GM13977 (cell line): ENCODE results near the gene GDA.

Experiments
- DNase-seq: peaks from one replicate; pipeline ENCODE4 v3.0.0; 2012; ENCODE audit warnings: low spot score
- in situ Hi-C: fragments of 300-500 bp; cut with MboI; formaldehyde crosslinking; loops from one replicate; pipeline ENCODE4 v1.12.0; 2022; ENCODE audit warnings: low sequenced_read_pairs, low pct_unique_long_range_greater_than_20kb, mixed read lengths, inconsistent platforms; ENCODE audit not compliant: unreplicated experiment
- TF ChIP-seq, protein P1 (sequence below): IDR thresholded peaks from 2 replicates; pipeline ENCODE4 v1.5.1; 2012; ENCODE audit warnings: mild to moderate bottlenecking, control low read depth; ENCODE audit not compliant: insufficient read depth; ENCODE audit errors: extremely low read depth, missing control alignments

GDA gene

DNA sequence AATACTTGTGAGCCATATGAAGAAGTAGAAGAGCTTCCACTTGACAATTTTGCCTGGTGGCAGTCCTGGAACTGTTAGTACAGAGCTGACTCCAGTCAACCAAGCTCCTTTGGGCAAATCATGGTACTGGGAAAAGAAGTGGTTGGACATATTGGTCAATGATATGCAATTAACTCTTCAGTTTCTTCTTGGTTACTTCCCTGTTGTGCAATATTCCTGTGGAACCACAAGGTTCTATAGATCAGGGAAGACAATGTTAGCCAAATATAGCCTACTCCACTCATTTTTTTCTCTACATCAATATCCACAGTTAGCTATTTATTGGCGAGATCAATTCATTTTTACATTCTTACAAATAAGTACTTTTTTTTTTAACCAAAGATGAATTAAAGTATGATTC, 14.4 kb upstream of the GDA start:
- in situ Hi-C loops, result no loop called here
- TF ChIP-seq, protein P1, sequence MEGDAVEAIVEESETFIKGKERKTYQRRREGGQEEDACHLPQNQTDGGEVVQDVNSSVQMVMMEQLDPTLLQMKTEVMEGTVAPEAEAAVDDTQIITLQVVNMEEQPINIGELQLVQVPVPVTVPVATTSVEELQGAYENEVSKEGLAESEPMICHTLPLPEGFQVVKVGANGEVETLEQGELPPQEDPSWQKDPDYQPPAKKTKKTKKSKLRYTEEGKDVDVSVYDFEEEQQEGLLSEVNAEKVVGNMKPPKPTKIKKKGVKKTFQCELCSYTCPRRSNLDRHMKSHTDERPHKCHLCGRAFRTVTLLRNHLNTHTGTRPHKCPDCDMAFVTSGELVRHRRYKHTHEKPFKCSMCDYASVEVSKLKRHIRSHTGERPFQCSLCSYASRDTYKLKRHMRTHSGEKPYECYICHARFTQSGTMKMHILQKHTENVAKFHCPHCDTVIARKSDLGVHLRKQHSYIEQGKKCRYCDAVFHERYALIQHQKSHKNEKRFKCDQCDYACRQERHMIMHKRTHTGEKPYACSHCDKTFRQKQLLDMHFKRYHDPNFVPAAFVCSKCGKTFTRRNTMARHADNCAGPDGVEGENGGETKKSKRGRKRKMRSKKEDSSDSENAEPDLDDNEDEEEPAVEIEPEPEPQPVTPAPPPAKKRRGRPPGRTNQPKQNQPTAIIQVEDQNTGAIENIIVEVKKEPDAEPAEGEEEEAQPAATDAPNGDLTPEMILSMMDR, result no peak
- no peak for DNase-seq

DNA sequence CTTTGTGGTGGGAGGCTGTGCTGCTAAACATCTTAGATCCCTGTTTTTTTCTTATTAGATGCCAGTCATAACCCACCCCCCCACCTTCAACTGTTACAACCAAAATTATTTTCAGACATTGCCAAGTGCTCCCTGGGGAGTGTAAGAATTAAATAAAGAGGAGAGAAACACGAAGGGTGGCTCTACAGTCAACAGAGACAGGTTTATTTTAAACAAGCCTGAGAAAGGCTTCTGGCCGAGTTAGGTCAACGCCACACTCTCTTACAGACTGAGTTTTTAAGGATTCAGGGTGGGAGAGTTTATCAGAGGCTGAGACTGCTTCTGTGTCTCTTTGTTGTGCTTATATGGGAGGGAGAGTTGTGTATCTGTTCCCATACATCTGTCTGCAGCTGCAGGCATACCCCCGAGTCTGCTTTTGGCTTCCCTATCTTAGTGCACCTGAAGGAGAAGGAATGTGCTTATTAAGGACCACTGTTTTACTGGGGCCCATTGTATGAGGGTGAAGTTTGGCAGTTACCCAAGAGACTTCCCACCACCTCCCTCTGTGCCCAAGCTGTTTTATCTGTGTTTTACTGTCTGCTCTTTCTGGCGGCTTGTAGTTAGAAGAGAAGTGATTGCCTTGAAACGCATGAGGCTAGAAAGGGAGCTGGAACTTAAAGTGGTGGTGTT, 11.4 kb upstream of the GDA start:
- no peak for DNase-seq
- in situ Hi-C loops, result no loop called here
- TF ChIP-seq, protein P1, result no peak

DNA sequence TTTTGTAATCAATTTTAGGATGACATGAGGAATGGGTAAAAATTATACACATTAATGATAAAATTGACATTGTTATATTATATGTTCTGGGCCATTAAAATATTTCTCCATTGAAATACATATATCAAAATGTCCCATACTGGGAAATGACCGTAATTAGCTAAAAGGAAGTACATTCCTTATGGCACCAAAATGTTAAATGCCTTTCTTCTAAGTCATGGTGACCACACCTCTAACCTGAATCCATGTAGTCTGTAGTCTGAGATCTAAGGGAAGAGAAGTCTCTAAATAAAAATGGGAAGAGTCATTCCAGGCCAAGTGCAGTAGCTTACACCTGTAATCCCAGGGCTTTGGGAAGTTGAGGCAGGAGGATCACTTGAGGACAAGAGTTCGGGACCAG, 10.0 kb upstream of the GDA start:
- DNase-seq, result no peak
- TF ChIP-seq, protein P1, result no peak
- in situ Hi-C loops, result no loop called here

DNA sequence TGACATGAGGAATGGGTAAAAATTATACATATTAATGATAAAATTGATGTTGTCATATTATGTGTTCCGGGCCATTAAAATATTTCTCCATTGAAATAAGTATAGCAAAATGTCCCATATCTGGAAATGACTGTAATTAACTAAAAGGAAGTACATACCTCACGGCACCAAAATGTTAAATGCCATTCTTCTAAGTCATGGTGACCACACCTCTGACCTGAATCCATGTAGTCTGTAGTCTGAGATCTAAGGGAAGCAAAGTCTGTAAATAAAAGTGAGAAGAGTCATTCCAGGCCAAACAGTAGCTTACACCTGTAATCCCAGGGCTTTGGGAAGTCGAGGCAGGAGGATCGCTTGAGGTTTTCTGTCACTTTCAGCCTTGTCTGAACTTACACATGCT, 8.7 kb upstream of the GDA start:
- in situ Hi-C loops, result no loop called here
- no peak for DNase-seq
- TF ChIP-seq, protein P1, result no peak

DNA sequence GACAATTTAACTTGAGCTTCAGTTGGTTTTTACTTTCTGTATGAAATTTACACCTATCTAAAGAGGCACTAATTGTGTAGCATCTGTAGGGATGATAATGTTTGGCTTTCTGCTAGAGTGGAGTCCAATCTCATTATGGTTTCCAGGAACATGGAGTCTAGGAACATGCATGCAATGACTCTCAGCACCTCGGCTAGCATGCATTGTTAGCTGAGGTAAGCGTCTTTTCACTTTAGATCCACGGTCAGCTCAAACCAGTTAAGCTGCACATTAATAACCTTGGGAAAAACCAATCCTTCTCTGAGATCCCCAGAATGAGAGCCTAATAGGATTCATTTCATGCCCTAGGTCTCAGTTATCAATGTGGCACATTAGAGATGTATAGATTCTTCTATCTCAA, 7.8 kb upstream of the GDA start:
- TF ChIP-seq, protein P1, result no peak
- in situ Hi-C loops, result no loop called here

DNA sequence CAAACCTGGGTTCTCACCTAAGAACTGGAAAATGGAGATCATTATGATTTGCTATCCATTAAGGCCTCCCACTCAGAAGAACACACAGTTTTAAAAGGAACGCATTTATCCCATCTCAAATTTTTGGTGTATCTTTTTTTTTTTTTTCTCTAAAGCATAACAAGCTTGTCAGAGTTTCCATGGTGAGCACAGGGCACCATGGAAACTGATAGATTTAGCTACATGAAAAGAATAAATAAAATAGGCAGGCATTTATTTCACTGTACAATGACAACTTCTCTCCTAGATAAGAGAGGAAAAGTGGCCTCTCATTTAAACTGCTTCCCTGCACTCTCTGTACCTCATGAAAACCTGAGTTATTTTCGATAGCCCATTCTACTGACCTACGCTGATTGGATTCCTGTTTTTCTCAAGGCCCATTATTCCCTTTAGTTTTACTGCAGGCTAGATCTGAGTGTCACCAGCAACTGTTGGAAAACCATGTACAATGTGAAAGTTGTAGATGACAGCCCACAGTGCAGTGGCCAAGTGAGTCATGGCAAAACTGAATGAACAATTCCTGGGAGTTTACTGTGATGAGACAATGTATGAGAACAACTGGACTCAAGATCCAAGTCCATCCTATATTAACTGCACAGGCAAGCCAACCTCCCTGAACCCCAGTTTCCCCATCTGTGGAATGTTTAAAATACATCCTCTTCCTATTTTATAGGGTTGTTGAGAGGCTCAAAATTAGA, 4.3 kb upstream of the GDA start:
- TF ChIP-seq, protein P1, result no peak
- in situ Hi-C loops, result no loop called here
- no peak for DNase-seq

More for the DNA sequence above, 7.8 kb upstream of the GDA start:
- DNase-seq, result no peak
